Activated CD8-positive, alpha-beta memory T cell treated with anti-CD3 and anti-CD28 coated beads, Interleukin-2, amount 50 U/mL, for 48 hours (primary cell): ENCODE results near the gene MDH1.
"Not testable (repeated sequence)": the region's sequence is repeated elsewhere in the genome, so short reads cannot be mapped to it uniquely, and the experiment has no call there.

Source experiments
- DNase-seq: peaks from one replicate; pipeline ENCODE4 v3.0.0-alpha.2; 2020

The MDH1 gene

GRCh38 chr2:63589148-63589958 lies 590 bp downstream of the MDH1 start:
- DNase-seq = no peak

- no peak for DNase-seq
Observed at GRCh38 chr2:63590626-63591408, 2.1 kb downstream of the MDH1 start.

GRCh38 chr2:63591566-63592175 lies 2.9 kb downstream of the MDH1 start:
- DNase-seq = no peak

- no peak for DNase-seq
Observed at GRCh38 chr2:63594660-63595059, 5.9 kb downstream of the MDH1 start.

DNA sequence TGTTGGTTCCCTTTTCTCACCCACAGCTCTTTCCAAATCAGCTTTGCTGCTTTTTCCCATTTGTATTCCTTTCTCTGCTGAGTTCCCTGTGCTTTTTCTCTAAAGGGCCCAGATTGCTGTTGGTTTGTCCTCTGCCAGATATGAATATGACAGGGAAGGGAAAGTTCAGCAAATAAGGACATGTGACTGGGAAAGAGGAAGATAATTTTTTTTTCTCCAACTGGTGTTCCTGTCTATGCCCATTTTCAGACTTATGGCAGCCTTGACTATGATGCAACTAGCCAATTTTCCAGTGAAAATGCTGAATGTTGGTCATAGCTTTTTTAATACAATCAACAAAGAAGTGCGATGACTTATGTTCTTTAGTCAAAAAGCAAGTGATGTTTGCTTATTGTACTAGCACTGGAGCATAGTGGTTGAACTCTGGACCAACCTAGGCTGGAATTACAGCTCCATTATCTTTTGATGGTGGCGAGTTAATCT lies 7.7 kb downstream of the MDH1 start:
- DNase-seq = no peak

GRCh38 chr2:63598981-63599380 lies 10.2 kb downstream of the MDH1 start:
- DNase-seq = no peak

- DNase-seq = no peak
Observed at GRCh38 chr2:63600881-63601460, 12.2 kb downstream of the MDH1 start.

DNA sequence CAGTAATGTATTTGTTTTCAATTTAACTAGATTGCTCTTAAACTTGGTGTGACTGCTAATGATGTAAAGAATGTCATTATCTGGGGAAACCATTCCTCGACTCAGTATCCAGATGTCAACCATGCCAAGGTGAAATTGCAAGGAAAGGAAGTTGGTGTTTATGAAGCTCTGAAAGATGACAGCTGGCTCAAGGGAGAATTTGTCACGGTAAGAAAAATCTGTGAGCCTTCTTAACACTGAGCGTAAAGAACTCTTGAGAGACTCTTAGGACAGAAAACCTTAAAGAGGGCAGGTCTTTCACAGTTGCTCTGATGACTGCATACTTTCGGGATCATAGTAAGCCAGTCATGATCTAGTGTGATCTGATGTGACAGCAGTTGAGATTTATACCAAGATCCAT lies 15.9 kb downstream of the MDH1 start:
- DNase-seq = no peak

GRCh38 chr2:63608865-63609264 lies 20.1 kb downstream of the MDH1 start:
- DNase-seq = not testable (repeated sequence)

GRCh38 chr2:63610525-63610924 lies 21.8 kb downstream of the MDH1 start:
- no peak for DNase-seq

GRCh38 chr2:63613391-63613901 lies 24.7 kb downstream of the MDH1 start:
- no peak for DNase-seq

DNA sequence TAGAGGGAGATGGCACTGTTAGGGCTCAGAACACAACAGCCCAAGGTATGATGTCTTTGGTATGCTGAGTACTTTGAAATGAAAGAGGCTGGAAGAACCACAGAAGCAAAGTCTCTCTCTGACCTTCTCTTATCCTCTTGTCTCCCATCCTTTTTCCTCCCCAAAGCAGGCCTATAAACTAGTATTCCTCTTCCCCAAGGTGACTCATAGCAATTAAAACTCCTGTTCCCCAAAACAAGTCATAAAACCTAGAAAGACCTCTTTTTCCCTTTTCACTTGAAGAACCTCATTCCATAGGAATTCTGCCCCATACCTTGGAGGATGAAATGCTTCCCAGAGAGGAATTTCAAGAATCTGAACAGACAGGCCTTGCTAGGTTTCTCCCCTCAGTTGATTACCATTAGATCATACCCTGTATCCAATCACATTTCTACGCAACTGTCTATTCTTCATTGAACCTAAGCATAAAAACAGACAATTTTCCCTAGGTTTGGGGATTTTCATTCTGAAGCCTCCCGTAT lies 25.7 kb downstream of the MDH1 start:
- DNase-seq = no peak

GRCh38 chr2:63614983-63615945 lies 26.5 kb downstream of the MDH1 start:
- DNase-seq = no peak

DNA sequence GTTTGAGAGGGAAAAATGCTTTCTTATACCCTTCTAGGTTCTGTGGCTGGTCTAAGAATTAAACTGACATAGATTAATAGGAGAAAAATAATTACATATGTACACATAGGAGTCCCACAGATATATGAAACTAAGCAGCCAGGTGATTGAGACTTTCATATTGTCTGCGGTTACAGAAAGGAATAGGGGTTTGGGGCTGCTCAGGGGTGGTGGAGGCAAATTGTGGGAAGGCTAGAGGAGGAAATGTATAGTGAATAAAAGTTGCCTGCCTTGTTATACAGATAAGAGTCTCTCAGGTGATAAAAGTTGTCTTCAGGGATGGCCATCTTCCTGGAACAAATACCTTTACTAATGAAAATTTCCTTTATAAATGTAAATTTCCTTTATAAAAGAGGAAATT lies 28.6 kb downstream of the MDH1 start:
- no peak for DNase-seq

- DNase-seq = no peak
Observed at GRCh38 chr2:63619328-63619727, 30.6 kb downstream of the MDH1 start.

GRCh38 chr2:63622751-63623150 lies 34.0 kb downstream of the MDH1 start:
- DNase-seq = no peak

- not testable (repeated sequence) for DNase-seq
Observed at GRCh38 chr2:63623763-63624162, 35.0 kb downstream of the MDH1 start.

DNA sequence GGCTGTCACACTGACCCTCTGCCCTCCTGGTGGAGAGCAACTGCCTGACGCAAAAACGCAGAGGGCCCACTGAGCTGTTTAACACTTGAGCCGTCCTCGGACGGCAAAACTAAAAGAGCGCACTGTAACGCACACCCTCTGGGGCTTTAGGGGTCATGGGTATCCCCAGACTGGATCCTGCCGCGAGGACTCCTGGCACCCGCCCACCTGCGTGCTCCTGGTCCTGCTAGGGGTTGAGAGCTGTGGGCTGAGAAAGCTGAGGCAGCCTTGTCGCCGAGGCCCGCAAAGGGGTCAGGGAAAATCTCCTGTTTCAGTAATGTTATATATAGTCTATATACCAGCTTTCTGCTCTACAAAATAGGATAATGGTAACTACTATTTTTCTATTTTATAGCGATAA lies 39.1 kb downstream of the MDH1 start:
- no peak for DNase-seq

DNA sequence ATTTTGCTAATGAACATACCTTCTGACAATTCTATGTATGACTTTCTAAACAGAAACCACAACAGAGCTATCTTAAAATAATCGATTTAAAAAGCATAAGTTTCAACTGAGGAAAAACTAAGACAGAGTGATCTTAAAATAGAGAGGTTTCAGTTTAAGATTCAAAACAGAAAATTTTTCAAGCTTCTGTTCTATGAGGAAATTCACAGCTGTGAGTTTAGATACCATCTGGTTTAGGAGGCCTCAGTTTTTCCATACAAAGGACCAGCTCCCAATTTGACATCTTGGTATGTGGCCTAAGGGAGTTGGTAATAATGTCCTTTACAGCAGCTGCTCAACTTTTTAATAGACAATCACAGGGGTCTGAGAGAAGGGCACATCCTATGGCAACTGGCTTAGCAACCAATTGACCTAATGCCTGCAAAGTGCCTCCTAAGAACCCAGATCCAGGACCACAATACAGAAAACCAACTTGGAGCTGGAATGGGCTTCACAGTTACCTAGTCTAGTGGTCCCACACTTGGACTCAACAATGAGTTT lies 39.7 kb downstream of the MDH1 start:
- no peak for DNase-seq

DNA sequence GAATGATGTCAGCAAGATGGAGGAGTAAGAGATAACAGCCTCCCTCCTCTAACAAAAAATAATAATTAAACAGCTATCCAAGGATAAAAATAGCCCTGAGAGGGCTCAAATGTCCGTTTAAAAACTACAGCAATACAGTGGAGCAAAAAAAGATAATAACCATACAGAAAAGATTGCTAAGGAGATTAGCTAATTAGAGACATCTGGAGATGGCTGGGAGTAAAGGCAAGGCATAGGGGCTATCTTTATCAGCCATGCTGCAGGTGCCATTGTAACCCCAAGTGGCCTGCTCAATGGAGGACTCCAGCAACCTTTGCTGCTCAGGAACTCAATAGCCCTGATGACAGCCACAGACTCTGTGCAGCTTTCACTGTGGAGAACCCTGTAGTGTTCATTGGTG lies 42.7 kb downstream of the MDH1 start:
- no peak for DNase-seq

DNA sequence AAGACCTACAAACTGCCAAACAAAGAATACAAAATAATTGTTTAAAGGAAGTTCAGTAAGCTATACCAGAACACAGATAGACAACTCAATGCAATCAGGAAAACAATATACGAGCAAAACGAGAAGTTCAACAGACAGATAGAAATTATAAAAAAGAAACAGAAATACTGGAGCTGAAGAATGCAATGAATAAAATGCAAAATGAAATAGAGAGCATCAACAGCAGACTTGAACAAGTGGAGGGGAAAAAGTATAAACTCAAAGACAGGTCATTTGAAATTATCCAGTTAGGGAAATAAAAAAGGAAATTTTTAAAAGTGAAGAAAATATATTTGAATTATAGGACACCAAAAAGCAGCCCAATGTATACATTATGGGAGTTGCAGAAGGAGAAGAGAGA lies 43.6 kb downstream of the MDH1 start:
- DNase-seq = no peak
